Kidney epithelial cell (primary cell): ENCODE results near the gene PLB1. TPM values are rescaled to one million over a fixed set of nuclear protein-coding genes. Genes with fewer than 3 reads are reported as not detected.

Experiments used
- DNase-seq: peaks from one replicate; pipeline ENCODE4 v3.0.0-alpha.2; 2010; ENCODE audit warnings: low read depth
- H3K27me3 ChIP-seq: 2 replicates; pipeline ENCODE4 v1.6.0; 2011; ENCODE audit warnings: low read length; ENCODE audit not compliant: control insufficient read depth, insufficient read depth
- H3K36me3 ChIP-seq: 2 replicates; pipeline ENCODE4 v1.5.1; 2011; ENCODE audit warnings: low read length; ENCODE audit not compliant: control insufficient read depth, insufficient read depth
- H3K4me3 ChIP-seq: 2 replicates; pipeline ENCODE4 v1.5.1; 2011; ENCODE audit warnings: low read depth, mild to moderate bottlenecking, control low read depth, low read length
- total RNA-seq: library from RNA; depleted of rRNA; stranded (reverse); fragments of >200 nt; gene quantifications from 2 replicates; pipeline ENCODE4 v1.2.3, GENCODE V29; 2015
- TF ChIP-seq, protein P1 (sequence below): IDR thresholded peaks from 2 replicates; pipeline ENCODE4 v1.5.1; 2011; ENCODE audit warnings: mild to moderate bottlenecking, moderate library complexity, low read length, control low read depth, inconsistent platforms; ENCODE audit not compliant: insufficient read depth, poor library complexity, severe bottlenecking

The PLB1 gene
- total RNA-seq, 1 donor from 2014 or later, result 0.25 TPM

DNA sequence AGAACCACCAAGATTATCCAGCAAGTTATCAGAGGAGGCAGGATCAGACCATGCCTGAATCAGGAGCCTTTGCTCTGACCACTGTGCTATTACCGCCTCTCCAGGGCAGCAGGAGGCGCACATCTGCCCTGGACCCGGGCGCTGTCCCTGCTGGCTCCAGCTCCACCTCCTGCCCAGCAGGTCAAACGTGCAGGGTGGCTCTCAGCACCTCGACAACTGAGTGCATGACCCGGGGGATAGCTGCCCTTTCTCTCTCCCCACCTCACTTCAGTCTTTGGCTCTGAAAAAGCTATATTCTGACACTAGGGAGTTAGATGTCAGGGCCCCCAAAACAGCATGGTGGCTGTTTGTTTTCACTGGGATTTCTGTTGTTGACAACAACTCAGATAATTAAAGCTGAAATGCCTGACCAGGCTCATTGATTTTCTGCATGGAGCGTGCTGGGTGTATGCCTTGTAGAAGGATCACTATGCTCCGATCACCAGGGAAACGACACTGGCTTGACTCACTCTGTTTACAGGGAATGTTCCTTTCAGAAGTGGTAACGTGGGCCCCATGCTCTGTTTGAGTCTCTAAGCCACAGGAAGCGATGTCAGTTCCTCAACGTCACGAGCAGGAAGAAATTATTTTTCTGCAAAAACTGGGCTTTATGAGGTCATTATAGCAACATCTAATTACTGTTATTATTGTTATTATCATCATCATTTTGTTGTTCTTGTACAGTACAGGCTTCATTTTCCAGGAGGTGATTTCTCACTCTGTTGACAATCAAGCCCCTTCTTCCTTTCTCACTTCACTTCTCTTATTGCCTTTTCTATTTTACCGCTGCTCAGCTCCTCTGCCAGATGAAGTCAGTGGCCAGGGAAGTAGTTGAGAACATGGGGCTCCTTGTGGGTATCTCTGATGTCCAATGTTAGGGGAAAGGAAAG, 125.6 kb downstream of the PLB1 start:
- no peak overlapping the region for H3K4me3 ChIP-seq
- DNase-seq, result peak; percentile 93
- TF ChIP-seq, protein P1, sequence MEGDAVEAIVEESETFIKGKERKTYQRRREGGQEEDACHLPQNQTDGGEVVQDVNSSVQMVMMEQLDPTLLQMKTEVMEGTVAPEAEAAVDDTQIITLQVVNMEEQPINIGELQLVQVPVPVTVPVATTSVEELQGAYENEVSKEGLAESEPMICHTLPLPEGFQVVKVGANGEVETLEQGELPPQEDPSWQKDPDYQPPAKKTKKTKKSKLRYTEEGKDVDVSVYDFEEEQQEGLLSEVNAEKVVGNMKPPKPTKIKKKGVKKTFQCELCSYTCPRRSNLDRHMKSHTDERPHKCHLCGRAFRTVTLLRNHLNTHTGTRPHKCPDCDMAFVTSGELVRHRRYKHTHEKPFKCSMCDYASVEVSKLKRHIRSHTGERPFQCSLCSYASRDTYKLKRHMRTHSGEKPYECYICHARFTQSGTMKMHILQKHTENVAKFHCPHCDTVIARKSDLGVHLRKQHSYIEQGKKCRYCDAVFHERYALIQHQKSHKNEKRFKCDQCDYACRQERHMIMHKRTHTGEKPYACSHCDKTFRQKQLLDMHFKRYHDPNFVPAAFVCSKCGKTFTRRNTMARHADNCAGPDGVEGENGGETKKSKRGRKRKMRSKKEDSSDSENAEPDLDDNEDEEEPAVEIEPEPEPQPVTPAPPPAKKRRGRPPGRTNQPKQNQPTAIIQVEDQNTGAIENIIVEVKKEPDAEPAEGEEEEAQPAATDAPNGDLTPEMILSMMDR, result peak; percentile 58
- H3K36me3 ChIP-seq, result no peaks in the 10 kb centered on the region
- no peaks in the 10 kb centered on the region for H3K27me3 ChIP-seq

DNA sequence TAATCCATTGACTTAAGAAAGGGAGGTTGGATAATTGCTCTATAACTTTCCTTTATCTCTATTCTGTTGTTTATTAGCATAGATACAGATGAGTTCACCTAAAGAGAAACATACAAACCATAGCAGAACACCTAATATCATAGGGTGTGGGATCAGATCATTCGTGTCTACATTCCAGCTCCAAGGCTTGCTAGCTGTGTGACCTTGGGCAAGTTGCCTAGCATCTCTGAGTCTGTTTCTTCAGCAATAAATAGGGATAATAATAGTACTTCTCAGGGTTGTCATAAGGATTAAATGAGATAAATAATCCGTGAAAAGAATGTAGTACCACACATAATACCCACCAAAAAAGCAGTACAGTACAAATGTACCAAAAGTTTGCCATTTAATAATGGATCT, 126.2 kb downstream of the PLB1 start:
- no peak for DNase-seq
- H3K36me3 ChIP-seq, result no peaks in the 10 kb centered on the region
- H3K27me3 ChIP-seq, result no peaks in the 10 kb centered on the region
- H3K4me3 ChIP-seq, result no peak overlapping the region
- TF ChIP-seq, protein P1, result no peak

DNA sequence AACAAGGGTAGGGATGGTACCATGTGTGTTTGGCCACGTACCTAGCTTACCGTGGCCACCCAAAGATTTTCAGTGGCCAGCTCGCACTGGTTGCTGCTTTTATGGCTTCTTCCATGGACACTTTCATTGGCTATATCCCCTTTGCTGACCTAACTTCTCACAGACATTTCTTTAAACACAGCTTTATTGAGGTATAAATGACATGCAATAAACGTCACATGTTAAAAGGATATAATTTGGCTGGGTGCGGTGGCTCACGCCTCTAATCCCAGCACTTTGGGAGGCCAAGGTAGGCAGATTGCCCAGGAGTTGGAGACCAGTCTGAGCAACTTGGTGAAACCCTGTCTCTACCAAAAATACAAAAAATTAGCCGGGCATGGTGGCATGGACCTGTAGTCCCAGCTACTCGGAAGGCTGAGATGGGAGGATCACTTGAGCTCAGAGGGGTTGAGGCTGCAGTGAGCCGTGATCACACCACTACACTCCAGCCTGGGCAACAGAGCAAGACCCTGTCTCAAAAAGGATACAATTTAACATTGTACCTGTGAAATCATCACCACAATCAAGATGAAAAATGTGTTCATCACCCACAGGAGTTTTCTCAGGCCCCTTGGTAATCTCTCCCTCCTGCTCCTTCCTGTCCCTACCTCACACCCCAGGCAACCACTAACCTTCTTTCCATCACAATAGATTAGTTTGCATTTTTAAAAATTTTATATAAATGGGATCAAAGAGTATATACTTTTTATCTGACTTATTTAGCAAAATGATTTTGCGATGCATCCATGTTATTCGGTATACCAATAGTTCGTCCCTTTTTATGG, 127.9 kb downstream of the PLB1 start:
- DNase-seq, result no peak
- no peaks in the 10 kb centered on the region for H3K27me3 ChIP-seq
- TF ChIP-seq, protein P1, result no peak
- no peaks in the 10 kb centered on the region for H3K36me3 ChIP-seq
- no peak overlapping the region for H3K4me3 ChIP-seq

DNA sequence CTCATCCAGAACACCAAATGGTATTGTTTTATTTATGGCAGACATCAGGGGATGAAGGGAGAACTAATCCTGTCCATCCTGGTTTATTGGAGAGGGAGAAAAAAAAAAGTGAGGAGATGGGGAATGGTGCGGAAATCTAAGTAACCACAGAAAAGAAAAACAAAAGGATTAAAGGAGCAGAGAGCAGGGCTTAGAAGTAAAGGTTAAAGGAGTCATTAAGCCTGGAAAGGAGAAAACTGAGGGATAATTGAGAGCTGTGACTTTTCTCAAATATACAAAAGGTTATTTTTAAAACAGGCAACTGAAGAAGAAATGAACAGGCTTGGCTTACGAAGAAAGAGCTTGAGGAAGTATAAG, 128.6 kb downstream of the PLB1 start:
- no peak overlapping the region for H3K4me3 ChIP-seq
- H3K27me3 ChIP-seq, result no peaks in the 10 kb centered on the region
- TF ChIP-seq, protein P1, result no peak
- H3K36me3 ChIP-seq, result no peaks in the 10 kb centered on the region
- no peak for DNase-seq

DNA sequence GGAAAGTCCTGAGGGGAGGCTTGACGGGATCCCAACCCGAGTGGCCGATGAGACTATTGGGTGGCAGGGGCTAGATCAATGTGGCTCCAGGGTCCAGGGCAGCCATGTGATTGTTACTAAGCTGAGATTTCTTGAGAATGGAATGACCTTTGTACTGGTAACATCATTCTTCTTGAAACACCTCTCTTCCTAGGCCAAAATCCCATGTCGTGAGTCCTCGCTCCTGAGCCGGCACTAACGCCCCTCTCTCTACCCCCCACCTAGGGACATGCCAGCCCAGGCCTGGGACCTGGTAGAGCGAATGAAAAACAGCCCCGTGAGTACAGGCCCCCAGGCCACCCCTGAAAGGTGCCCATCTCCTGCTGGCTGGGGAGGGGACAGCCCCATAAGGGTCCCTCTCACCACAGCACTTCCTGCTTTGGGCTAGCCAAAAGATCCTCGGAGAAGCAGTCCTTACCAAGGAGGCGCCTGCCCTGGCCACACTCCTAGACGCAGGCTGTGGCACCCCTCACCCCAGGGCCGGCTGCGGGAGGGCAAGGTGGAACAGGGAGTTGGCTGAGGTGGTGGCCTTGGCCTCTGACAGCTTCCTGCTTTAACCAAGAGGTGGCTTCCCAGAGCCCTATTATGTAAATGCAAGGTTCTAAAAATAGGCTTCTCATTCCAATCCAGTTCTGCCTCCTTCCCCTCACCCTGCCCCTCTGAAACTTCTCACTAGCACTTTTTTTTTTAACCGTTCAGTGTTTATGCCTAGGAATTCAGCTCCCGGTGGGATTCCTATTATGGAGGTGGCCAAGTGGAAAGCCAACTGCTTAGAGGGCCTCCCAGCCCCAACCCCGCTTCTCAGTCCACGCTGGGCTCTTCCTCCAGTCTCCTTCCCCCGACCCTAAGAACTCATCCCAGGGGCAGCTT, 129.2 kb downstream of the PLB1 start:
- DNase-seq, result no peak
- TF ChIP-seq, protein P1, result no peak
- no peak overlapping the region for H3K4me3 ChIP-seq
- no peaks in the 10 kb centered on the region for H3K36me3 ChIP-seq
- H3K27me3 ChIP-seq, result no peaks in the 10 kb centered on the region
